Fibroblast of skin of back (primary cell): ENCODE measurements around the gene TSR3.
"Not testable (repeated sequence)": the region's sequence is repeated elsewhere in the genome, so short reads cannot be mapped to it uniquely, and the experiment has no call there.

Experiments used
- DNase-seq: peaks from one replicate; pipeline ENCODE4 v3.0.0-alpha.2; 2013

TSR3 gene

GRCh38 chr16:1336619-1337018 lies 15.1 kb downstream of the TSR3 start:
- no peak for DNase-seq

- no peak for DNase-seq
These were observed 15.7 kb downstream of the TSR3 start for GRCh38 chr16:1335996-1336395.

- DNase-seq = no peak
These were observed 16.3 kb downstream of the TSR3 start for GRCh38 chr16:1335211-1335971.

DNA sequence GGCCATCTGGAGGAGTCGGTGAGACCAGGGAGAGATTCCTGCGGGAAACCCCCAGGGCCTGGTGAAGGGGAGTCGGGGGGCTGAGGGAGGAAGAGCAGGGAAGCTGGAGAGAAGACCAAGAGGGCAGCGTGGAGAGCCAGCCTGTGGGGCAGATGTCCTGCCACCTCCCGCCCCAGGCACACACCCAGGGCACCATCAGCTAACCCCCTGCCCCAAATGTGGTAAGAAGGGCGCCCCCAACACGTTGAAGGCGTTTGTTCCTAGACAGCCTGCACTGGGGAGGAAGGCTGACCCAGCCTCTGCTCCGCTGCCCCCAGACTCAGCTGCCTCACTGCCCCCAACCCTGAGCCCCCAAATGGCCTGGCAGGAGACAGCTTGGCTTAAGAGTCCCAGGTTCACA lies 16.9 kb downstream of the TSR3 start:
- no peak for DNase-seq

GRCh38 chr16:1333854-1334700 lies 17.6 kb downstream of the TSR3 start:
- no peak for DNase-seq

DNA sequence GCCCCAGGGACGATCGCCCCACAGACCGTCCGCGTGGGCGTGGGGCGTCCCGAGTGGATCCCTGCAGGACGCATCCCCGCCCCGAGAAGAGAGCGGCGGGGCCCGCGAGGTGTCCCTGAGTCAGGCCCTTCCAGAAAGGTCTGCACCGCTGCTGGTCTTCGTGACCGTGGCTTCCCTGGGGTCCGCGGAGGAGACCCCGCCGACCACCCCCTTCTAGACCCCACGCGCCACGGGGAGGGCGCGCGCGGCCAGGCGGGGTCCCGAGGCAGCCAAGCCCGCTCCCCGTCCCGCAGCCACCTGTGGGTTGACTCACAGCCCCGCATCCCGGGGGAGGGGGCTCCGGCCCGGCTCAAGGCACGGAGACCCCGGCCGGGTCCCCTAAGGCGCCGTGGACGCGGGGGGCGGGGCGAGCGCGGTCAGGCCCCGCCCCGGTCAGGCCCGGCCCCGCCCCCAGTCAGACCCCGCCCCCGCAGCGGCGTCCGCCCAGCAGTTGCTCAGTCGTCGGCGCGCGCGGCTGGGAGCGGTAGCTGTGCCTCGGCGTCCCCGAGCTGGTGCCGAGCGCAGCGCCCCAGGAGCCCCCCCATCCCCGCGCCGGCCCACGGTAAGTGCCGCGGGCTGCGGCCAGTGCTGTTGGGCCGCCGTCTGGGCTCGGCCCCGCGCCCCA lies 18.4 kb downstream of the TSR3 start, which contains the start of gene BAIAP3:
Gene BAIAP3, plus strand, starts transcription at position 497 of the 664 bp plus-strand sequence. CDS start 4,905 bp downstream, outside the sequence.
- DNase-seq = no peak

GRCh38 chr16:1332618-1333148 lies 19.0 kb downstream of the TSR3 start:
- no peak for DNase-seq

- DNase-seq = no peak
These were observed 19.7 kb downstream of the TSR3 start for GRCh38 chr16:1331712-1332617.

DNA sequence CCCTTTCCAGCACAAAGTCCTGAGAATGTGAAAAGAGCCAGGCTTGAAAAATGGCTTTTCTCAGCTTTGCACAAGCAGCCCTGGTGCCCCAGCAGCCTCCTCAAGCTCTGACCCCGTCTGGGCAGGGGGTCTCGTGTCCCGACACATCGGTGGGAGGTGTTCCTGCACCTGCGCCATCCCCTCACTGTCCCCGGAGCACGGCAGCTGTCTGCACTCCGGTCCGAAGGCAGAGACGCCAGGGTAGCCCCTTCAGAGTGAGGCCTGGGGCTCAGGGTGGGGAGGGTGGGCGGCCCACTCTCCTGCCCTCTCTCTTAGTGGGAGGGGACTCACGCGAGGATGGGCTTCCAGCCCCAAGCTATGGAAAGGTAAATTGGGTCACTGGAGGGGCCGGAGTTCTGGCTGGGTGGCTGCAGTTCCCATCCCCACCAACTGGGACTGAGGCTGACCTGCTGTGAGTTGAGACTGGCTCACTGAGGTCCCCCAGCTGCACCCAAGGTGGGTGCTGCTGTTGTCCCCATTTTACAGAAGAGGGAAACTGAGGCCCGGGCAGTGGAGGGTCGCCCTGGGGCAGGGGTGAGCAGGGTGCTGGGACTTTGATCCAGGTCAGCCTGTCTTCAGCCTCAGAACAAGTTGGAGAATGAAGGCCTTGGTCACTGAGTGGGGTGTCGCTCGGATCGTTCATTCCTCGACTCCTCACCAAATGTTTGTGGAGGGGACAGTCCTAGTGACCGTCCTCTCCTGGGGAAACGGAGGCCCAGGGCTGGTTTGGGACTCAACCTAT lies 20.6 kb downstream of the TSR3 start:
- no peak for DNase-seq

GRCh38 chr16:1330260-1330914 lies 21.3 kb downstream of the TSR3 start:
- DNase-seq = no peak

- not testable (repeated sequence) for DNase-seq
These were observed 22.7 kb downstream of the TSR3 start for GRCh38 chr16:1328961-1329360.

- not testable (repeated sequence) for DNase-seq
These were observed 23.5 kb downstream of the TSR3 start for GRCh38 chr16:1328136-1328535.

DNA sequence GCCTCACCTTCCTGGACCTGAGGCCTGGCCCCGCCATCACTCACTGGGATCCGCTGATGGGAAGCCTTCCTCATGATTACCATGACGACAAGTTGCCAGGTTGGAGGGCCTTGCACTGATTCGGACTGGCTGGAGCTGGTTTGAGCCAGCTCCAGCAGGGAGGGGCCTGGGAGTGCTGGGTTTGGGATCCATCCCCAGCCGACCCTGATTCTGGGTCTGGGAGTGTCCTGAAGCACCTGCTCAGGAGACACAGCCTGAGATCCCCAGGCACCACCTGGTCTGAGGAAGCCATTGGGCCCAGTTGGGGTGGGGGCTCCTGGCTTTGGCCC lies 24.1 kb downstream of the TSR3 start:
- DNase-seq = no peak

DNA sequence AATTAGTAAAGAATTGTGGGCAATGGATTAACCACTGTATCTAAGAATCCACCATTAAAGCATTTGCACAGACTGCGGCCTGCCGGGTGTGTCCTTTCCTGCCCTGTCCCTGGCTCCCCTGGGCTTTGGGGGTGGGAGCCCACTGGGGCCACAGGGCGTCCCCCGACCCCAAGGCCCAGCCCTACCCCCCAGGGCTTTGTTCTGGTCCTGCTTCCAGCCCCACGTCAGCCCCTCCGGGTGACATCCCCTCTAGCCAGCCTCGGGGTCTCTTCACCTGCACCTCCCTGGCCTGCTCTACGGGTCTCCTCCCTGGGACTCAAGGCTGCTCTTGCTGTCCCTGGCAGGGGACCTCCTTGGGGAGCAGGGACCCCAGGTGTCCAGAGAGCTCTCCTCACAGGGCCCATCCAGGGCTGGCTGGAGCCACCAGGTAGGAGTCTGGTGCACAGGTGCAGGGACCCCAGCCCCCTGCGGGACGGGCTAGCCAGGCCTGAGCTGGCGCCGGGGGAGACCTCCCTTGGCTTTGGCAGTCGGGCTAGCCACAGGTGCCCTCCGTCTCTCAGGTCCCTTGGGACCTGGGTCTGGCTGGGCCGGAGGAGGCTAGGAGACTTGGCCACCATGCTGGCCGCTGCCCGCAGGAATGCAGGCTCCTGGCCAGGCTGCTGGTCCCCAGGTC lies 24.6 kb downstream of the TSR3 start:
- DNase-seq = no peak

DNA sequence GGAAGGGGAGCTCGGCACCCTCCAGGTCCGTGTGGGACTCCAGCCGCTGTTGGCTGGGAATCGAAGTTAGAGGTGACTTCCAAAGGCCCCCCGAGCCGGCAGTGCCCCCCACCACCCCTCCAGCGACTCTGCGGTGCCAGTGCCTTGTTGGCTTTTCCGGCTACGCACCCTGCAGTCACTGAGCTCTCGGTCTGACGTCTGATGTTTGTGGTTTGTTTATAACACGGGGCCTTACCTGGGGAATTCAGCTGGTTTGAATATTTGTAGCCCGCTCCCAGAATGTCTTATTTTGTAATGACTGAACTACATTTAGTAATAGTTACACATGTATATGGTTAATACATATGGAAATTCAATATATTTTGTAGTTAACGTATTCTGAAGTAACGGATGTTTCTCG lies 25.3 kb downstream of the TSR3 start:
- DNase-seq = no peak

DNA sequence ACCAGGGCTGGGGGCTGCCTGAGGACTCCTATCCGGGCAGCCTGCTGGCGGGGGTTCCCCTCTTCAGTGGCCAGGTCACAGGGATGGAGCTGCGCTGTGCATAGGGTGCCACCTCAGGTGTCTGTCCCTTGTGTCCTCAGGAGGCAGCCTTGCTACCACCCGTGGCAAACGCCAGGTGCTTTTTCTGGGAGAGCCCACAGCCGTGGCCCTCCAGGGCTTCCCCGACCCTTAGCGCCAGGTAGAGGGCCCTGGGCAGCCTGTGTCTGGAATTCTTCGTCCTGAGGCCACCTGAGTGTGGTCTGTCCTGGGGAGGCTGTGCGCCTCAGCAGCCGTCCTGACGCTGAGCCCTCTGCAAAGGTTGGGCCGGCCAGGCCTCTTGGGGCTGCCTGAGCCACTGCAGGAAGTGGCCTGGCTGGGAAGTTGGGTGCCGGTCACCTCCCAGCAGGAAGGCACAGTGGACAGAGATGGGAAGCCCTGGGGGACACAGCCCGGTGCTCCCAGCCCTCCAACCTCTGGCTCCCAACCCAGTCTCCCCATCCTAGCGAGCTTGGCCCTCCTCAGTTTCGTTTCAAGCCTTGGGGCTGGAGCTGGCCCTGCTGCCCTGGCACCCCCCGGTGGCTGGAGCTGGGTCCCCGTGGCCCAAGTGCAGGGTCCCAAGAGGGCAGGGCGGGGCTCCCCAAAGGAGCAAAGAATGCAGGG lies 25.9 kb downstream of the TSR3 start:
- no peak for DNase-seq

- no peak for DNase-seq
These were observed 26.4 kb downstream of the TSR3 start for GRCh38 chr16:1325261-1325660.

GRCh38 chr16:1324286-1324826 lies 27.3 kb downstream of the TSR3 start:
- no peak for DNase-seq
